ENCODE data around the gene RYR3.

GRCh38 chr15:33354411-33354810 is 43.6 kb downstream of the RYR3 start:
- TF ChIP-seq CTCF (IDR thresholded peaks at IDR 0.05) (no peak), ZFX (IDR thresholded peaks at IDR 0.05; ENCODE audit: borderline replicate concordance) (no peak)
